Loucy (cell line): ENCODE measurements around the gene OR2V1.

Source experiments
- CTCF ChIP-seq: fragments of 200-600 bp; sonication (generic); conservative IDR thresholded peaks from 2 replicates; pipeline ENCODE4 v1.5.1; 2014; ENCODE audit warnings: mild to moderate bottlenecking, antibody characterized with exemption, low read length
- EZH2phosphoT487 ChIP-seq: fragments of 200-600 bp; IDR thresholded peaks from 2 replicates; pipeline ENCODE4 v1.6.1; 2018; ENCODE audit warnings: antibody characterized with exemption, mild to moderate bottlenecking, moderate library complexity, borderline replicate concordance

- no peak for TF ChIP-seq CTCF
- no peak for TF ChIP-seq EZH2phosphoT487
Observed at GRCh38 chr5:181086884-181087205, 44.1 kb downstream of the OR2V1 start.
